NOMO-1 treated with DMSO at 0.1 percent for 48 hours (cell line): ENCODE data around the gene CCNB1.
"Not testable (repeated sequence)": the region's sequence is repeated elsewhere in the genome, so short reads cannot be mapped to it uniquely, and the experiment has no call there.

Source experiments
- DNase-seq: peaks from one replicate; lab custom pipeline; 2025; ENCODE audit not compliant: unreplicated experiment; lab: John Stamatoyannopoulos, UW

The CCNB1 gene

GRCh38 chr5:69181659-69182293 lies 14.8 kb downstream of the CCNB1 start:
- DNase-seq = not testable (repeated sequence)

GRCh38 chr5:69184621-69185020 lies 17.7 kb downstream of the CCNB1 start:
- DNase-seq = no peak

- DNase-seq = no peak
Measured at GRCh38 chr5:69187342-69187741, 20.4 kb downstream of the CCNB1 start.

GRCh38 chr5:69188811-69189161 lies 21.8 kb downstream of the CCNB1 start:
- no peak for DNase-seq

- DNase-seq = peak; percentile 85
Measured at GRCh38 chr5:69189162-69190086, 22.5 kb downstream of the CCNB1 start, which contains the start of gene CENPH. TSS of gene CENPH (plus strand) at chr5:69189583. CDS start at chr5:69189635, 52 bp downstream.

GRCh38 chr5:69202497-69202896 lies 35.5 kb downstream of the CCNB1 start:
- no peak for DNase-seq

- DNase-seq = no peak
Measured at GRCh38 chr5:69206528-69207190, 39.7 kb downstream of the CCNB1 start.

- no peak for DNase-seq
Measured at GRCh38 chr5:69209602-69210001, 42.7 kb downstream of the CCNB1 start.

- DNase-seq = no peak
Measured at GRCh38 chr5:69211200-69211599, 44.2 kb downstream of the CCNB1 start.

- no peak for DNase-seq
Measured at GRCh38 chr5:69212022-69212421, 45.1 kb downstream of the CCNB1 start.

GRCh38 chr5:69213513-69214215 lies 46.7 kb downstream of the CCNB1 start:
- DNase-seq = no peak

- peak; percentile 28 for DNase-seq
Measured at GRCh38 chr5:69217151-69217511, 50.2 kb downstream of the CCNB1 start.

- DNase-seq = peak; percentile 89
Measured at GRCh38 chr5:69217548-69218526, 50.9 kb downstream of the CCNB1 start.

- no peak for DNase-seq
Measured at GRCh38 chr5:69219939-69220338, 53.0 kb downstream of the CCNB1 start.

- not testable (repeated sequence) for DNase-seq
Measured at GRCh38 chr5:69220371-69220770, 53.4 kb downstream of the CCNB1 start.

GRCh38 chr5:69220833-69221232 lies 53.9 kb downstream of the CCNB1 start:
- not testable (repeated sequence) for DNase-seq

GRCh38 chr5:69224520-69224919 lies 57.6 kb downstream of the CCNB1 start:
- DNase-seq = no peak

GRCh38 chr5:69225860-69226259 lies 58.9 kb downstream of the CCNB1 start:
- DNase-seq = no peak
